ENCODE data around the gene RGS19.

GRCh38 chr20:64077876-64078551 lies 1.3 kb downstream of the RGS19 start:
- TF ChIP-seq EZH2 (IDR thresholded peaks at IDR 0.05; ENCODE audit: borderline replicate concordance, low read depth, low read length, poor library complexity, severe bottlenecking): no peak
- no peak for TF ChIP-seq CTCF (conservative IDR thresholded peaks at IDR 0.05; ENCODE audit: low read depth, low read length)
